ENCODE data around the gene ACOT13. TPM values are rescaled to one million over a fixed set of nuclear protein-coding genes. Genes with fewer than 3 reads are reported as not detected.

Gene ACOT13
- total and polyA plus RNA-seq, 2 of the 8 experiments (the other 6 are each of a cell fraction or from before 2014, with no cell fraction given): 27.6 to 40.6 TPM

DNA sequence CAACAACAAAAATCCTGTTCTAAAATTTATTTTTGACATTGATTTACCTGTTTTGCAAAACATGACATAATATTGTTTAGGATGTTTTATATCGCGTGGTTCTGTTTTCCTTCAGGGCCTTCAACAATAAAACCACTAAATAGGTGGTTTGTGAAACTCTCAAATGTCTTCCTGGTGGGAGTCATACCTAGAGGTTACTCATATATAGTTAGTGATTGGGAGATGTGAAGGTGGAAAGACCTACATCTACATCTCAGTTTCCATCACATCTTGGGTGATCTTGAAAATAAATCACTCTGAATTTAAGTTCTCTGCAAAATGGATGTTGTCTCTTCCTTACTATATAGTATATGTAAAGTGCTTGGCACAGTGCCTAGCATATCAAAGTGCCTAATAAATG is 29.2 kb downstream of the ACOT13 start (continued):
- no peak for TF ChIP-seq NRF1 (IDR thresholded peaks at IDR 0.05; ENCODE audit: low read depth, low read length)
- TF ChIP-seq NANOG (IDR thresholded peaks at IDR 0.05; ENCODE audit: insufficient read depth, low read depth, low read length, poor library complexity, severe bottlenecking): no peak
- no peak for TF ChIP-seq EZH2 (IDR thresholded peaks at IDR 0.05; ENCODE audit: low read depth, low read length, severe bottlenecking)
- no peak for TF ChIP-seq YY1 (IDR thresholded peaks at IDR 0.05; ENCODE audit: low read depth, low read length)
- TF ChIP-seq BRCA1 (IDR thresholded peaks at IDR 0.05; ENCODE audit: low read depth, low read length): no peak
- TF ChIP-seq, protein P1, sequence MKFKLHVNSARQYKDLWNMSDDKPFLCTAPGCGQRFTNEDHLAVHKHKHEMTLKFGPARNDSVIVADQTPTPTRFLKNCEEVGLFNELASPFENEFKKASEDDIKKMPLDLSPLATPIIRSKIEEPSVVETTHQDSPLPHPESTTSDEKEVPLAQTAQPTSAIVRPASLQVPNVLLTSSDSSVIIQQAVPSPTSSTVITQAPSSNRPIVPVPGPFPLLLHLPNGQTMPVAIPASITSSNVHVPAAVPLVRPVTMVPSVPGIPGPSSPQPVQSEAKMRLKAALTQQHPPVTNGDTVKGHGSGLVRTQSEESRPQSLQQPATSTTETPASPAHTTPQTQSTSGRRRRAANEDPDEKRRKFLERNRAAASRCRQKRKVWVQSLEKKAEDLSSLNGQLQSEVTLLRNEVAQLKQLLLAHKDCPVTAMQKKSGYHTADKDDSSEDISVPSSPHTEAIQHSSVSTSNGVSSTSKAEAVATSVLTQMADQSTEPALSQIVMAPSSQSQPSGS (IDR thresholded peaks at IDR 0.05; ENCODE audit: low read length): no peak
- no peak for TF ChIP-seq MAFK (IDR thresholded peaks at IDR 0.05; ENCODE audit: low read depth, low read length)
